ENCODE data around the gene GPR108.

DNA sequence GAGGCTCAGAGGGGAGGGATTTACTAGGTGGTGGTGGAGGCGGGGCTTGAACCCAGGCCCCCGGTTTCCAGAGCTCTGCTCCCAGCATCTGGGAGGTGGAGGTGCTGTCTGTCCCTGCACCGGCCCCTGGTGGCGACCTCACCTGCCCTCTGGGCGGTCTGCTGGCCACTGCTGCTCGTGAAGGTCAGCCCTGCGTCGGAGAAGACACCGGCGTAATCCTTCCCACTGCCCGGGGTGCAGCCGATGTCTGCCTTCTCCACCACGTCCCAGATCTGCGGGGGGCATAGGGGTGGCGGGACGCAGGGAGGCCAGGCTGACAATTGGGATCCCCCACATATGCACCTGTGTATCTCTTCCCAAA is 29.7 kb downstream of the GPR108 start:
- TF ChIP-seq GATA2 (IDR thresholded peaks at IDR 0.05; ENCODE audit: low read depth, low read length) (no peak), GATA3 (IDR thresholded peaks at IDR 0.05; ENCODE audit: low read depth, low read length) (no peak)

Data from SH-SY5Y (cell line).